Heart left ventricle (tissue), 16 donors: ENCODE results near the gene VSTM2L. TPM values are rescaled to one million over a fixed set of nuclear protein-coding genes. Genes with fewer than 3 reads are reported as not detected.

ENCODE experiments used
- ATAC-seq, 4 donors: fragments of 200-7000 bp; cut with Tn5 transposase; one replicate each; pipeline ENCODE4 v1.9.1; 2020 to 2022; ENCODE audit warnings: moderate library complexity in 4 of 4, mild to moderate bottlenecking in 3 of 4, moderate number of reproducible peaks in 1 of 4
- DNase-seq, 5 donors: peaks; one replicate each; pipeline ENCODE4 v3.0.0-alpha.2; 2020
- H3K27ac ChIP-seq, 12 donors: fragments of 200-600 bp; sonication (generic) in 4 of 12; one replicate each; pipeline versions ENCODE4 v1.5.0 to v1.8.0; 2016 to 2022; ENCODE audit warnings: mild to moderate bottlenecking in 2 of 12
- H3K27me3 ChIP-seq, 9 donors: fragments of 200-600 bp; sonication (generic) in 2 of 9; one replicate each; pipeline versions ENCODE4 v1.5.1 to v1.8.0; 2016 to 2022; ENCODE audit warnings: mild to moderate bottlenecking in 3 of 9
- H3K36me3 ChIP-seq, 9 donors: fragments of 200-600 bp; sonication (generic) in 2 of 9; one replicate each; pipeline versions ENCODE4 v1.5.0 to v1.8.0; 2018 to 2022; ENCODE audit warnings: mild to moderate bottlenecking in 2 of 9
- H3K4me1 ChIP-seq, 12 donors: fragments of 200-600 bp; sonication (generic) in 4 of 12; one replicate each; pipeline versions ENCODE4 v1.5.0 to v1.8.0; 2016 to 2022; ENCODE audit warnings: mild to moderate bottlenecking in 3 of 12
- H3K4me3 ChIP-seq, 12 donors: fragments of 200-600 bp; sonication (generic) in 4 of 12; one replicate each; pipeline versions ENCODE4 v1.5.0 to v1.8.0; 2017 to 2022; ENCODE audit warnings: mild to moderate bottlenecking in 9 of 12, moderate library complexity in 4 of 12
- H3K9me3 ChIP-seq, 12 donors: fragments of 200-600 bp; sonication (generic) in 4 of 12; one replicate each; pipeline versions ENCODE4 v1.5.0 to v1.8.0; 2016 to 2022; ENCODE audit warnings: mild to moderate bottlenecking in 1 of 12
- POLR2A ChIP-seq, 2 donors: fragments of 450-650 bp; IDR thresholded peaks; one replicate each; pipeline ENCODE4 v1.6.1; 2017; ENCODE audit warnings: antibody characterized with exemption in 2 of 2, mild to moderate bottlenecking in 2 of 2, moderate library complexity in 2 of 2
- WGBS, 4 donors: extraction: QIAGEN DNeasy Blood & Tissue Kit in 2 of 4; methylation state at CpG; one replicate each; pipeline versions ENCODE4 v1.1.5 to v1.1.7; 2013 to 2018; 5-methylcytosine and 5-hydroxymethylcytosine counted together
- intact Hi-C, 10 donors: fragments of 100-400 bp; cut with DNase I; formaldehyde crosslinking; loops; one replicate each; pipeline versions ENCODE4 v1.11.1 to v1.14.2; 2022
- polyA plus RNA-seq, 2 donors: library from polyadenylated mRNA; stranded (reverse); fragments of 200-250 nt; gene quantifications; one replicate each; pipeline ENCODE4 v1.2.3, GENCODE V29; 2013
- total RNA-seq, 9 donors: library from RNA; depleted of rRNA in 2 of 9; stranded (reverse); fragments of >200 nt in 2 of 9; fragmentation: NEBNext Ultra II Directional in 3 of 9; extraction: Animal tissue kit (Norgen Biotek cat#: 25700) in 3 of 9; gene quantifications; one replicate each; pipeline versions ENCODE4 v1.1.0 to v1.2.4, GENCODE V29; 2016 to 2023
- TF ChIP-seq, protein P1 (sequence below), 12 donors: fragments of 200-600 bp; sonication (generic) in 4 of 12; IDR thresholded peaks; one replicate each; pipeline versions ENCODE4 v1.5.0 to v1.8.0; 2018 to 2022; ENCODE audit warnings: antibody characterized with exemption in 12 of 12, mild to moderate bottlenecking in 5 of 12
- donor health status: ischemic (EF 13 %, LVEDD 7.1; RV severe dilation, severe dysfunction).
- donor health status: healthy with polysubstance abuse.
- donor health status: DM: no; HTN: yes; CAD: no.
- donor health status: DM: no; HTN: no; CAD: no.
- donor health status: ischemic (EF 25% LVEDD 6.9; RV normal size, moderate dysfunction).
- donor health status: ischemic (EF 25% LVEDD 5.7; RV mildly dilated, moderate dysfunction).
- donor health status: healthy.
- donor health status: DM: yes; HTN: yes; CAD: no.
- donor health status: ischemic (EF 35%, LVEDD 5.7; RV mildly dilated, moderate dysfunction).
- donor health status: nonischemic (EF 11% LVEDD 7.7; RV severe dilation, severe dysfunction).
- donor health status: DM: yes; HTN: yes; CAD: no.
- donor health status: PGD.
- donor health status: ischemic (EF 29% LVEDD 5.4; RV normal size, mild dysfunction).
- donor health status: nonischemic (EF 23%, LVEDD 6.1; RV moderate dilation, normal function).

VSTM2L gene
- total and polyA plus RNA-seq, 11 donors, result 3.7 to 49.5 (median 17.4) TPM

DNA sequence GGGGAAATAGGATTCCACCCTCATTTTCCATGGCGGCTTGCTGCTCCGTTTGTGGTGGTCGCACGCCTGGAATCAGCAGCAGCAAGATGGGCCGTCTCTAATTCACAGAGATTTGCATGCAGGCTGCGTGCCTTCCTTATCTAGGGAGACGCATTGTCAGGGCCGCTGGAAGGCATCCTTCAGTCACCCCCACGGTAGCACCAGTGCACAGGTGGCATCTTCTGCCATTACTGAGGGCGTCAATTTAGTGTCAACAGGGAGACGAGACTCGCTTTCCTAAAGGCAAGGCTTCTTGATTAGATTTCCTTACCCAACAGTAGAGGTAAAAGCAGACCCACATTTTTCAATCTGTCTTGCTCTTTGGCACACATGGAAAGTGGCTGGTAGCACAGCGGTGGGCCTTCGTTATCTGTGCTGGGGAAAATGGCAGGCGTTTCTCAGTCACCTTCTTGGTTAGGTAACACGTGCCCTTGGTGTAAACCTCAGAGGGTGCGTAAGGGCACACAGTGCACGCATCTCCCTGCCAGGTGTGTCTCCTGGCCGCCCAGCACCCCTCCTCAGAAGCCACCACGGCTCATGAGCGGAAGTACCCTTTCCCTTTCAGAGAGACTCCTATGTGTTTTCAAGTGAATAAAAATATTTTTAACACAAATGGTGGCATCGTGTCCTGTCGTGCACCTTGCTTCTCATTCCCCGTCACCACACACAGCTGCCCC, 27.3 kb upstream of the VSTM2L start:
- intact Hi-C loops, result no loop called here
- Histone ChIP-seq H3K27ac (no peak overlapping the region), H3K4me1 (peaks cover 0 to 27% (median 1%) of the 10 kb centered on the region in 12 donors), H3K9me3 (no peaks in the 10 kb centered on the region), H3K27me3 (no peaks in the 10 kb centered on the region), H3K4me3 (no peak overlapping the region), H3K36me3 (peaks cover 0 to 35% (median 31%) of the 10 kb centered on the region in 9 donors)
- ATAC-seq (no peak), DNase-seq (no peak)
- TF ChIP-seq POLR2A (IDR thresholded peaks at IDR 0.05), result no peak
- TF ChIP-seq, protein P1, sequence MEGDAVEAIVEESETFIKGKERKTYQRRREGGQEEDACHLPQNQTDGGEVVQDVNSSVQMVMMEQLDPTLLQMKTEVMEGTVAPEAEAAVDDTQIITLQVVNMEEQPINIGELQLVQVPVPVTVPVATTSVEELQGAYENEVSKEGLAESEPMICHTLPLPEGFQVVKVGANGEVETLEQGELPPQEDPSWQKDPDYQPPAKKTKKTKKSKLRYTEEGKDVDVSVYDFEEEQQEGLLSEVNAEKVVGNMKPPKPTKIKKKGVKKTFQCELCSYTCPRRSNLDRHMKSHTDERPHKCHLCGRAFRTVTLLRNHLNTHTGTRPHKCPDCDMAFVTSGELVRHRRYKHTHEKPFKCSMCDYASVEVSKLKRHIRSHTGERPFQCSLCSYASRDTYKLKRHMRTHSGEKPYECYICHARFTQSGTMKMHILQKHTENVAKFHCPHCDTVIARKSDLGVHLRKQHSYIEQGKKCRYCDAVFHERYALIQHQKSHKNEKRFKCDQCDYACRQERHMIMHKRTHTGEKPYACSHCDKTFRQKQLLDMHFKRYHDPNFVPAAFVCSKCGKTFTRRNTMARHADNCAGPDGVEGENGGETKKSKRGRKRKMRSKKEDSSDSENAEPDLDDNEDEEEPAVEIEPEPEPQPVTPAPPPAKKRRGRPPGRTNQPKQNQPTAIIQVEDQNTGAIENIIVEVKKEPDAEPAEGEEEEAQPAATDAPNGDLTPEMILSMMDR (IDR thresholded peaks at IDR 0.05), result no peak
- 90 to 94% (median 92%) methylated on average over 24 of the region's 24 CpGs for WGBS, 4 donors

DNA sequence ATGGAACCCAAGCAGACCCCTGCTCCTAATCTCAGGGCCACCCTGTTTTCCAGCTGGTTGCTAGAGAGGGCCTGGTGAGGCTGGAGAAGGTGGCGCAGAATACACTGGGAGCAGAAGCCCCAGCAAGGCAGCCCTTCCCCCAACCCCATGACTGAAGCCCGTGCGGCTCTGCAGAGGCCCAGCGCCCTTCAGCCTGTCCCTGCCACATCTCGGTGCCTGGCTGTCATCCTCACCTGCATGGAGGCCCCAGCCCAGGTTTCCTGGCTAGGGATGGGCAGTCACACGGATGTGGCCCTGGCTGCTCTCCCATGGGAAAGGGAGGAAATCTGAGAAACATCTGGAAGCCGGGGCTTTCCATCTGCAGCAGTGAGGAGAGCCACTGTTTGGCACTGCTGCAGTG, 26.1 kb upstream of the VSTM2L start:
- DNase-seq (no peak), ATAC-seq (no peak)
- no peak for TF ChIP-seq POLR2A (IDR thresholded peaks at IDR 0.05)
- TF ChIP-seq, protein P1 (IDR thresholded peaks at IDR 0.05), result no peak
- H3K4me1 ChIP-seq, result peaks cover 0 to 40% (median 13%) of the 10 kb centered on the region in 12 donors
- H3K4me3 ChIP-seq, result no peak overlapping the region
- intact Hi-C loops, result no loop called here
- 68 to 74% (median 71%) methylated on average over 7 of the region's 7 CpGs for WGBS, 4 donors
- no peaks in the 10 kb centered on the region for H3K9me3 ChIP-seq
- no peaks in the 10 kb centered on the region for H3K27me3 ChIP-seq
- peaks cover 0 to 26% (median 23%) of the 10 kb centered on the region in 9 donors for H3K36me3 ChIP-seq
- H3K27ac ChIP-seq, result no peak overlapping the region

DNA sequence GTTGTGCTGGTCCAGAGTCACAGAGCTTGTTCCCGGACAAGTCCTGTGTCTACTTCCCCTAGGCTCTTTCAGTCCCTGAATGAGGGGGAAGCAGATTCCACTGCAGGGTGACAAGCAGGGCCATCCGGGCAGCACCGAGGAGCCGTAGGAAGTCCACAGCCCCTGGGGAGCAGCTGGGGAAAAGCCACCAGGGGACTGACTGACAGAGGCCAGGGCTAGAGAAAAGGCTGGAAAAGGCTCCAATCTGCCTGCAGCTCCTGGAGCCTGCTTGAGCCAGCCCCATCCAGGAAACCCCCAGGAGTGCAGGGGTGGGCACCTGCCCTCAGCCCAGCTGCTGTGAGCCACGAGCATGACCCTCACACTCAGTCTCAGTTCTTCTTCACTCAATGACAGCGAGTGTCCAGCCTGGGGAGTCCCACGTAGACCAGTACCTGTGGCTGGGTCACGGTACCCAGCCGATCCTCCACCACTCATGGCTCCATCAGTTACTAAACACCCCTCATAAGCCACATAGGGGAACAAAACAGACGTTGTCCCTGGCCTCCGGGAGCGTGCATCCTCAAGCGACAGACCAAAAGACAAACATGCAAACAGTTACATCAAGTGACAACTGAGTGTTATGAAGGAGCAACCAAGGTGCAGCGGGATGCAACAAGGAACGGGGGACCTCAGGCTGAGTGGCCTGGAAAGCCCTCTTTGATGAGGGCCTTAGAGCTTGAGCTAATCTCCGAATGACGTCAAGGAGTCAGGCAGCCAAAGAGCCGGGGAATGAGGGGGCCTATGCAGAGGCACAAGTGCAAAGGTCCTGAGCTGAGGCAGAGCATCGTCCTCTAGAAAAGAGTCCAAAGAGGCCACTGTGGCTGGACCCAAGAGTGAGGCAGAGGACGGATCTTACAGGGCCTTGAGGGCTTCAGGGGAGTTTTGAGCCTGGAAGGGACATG, 24.8 kb upstream of the VSTM2L start:
- H3K36me3 ChIP-seq, result peaks cover 0 to 16% (median 14%) of the 10 kb centered on the region in 9 donors
- DNase-seq (peak in 1 of 5 donors; percentile 48), ATAC-seq (no peak)
- peaks cover 0 to 45% (median 13%) of the 10 kb centered on the region in 12 donors for H3K4me1 ChIP-seq
- TF ChIP-seq POLR2A (IDR thresholded peaks at IDR 0.05), result no peak
- TF ChIP-seq, protein P1 (IDR thresholded peaks at IDR 0.05), result no peak
- H3K27me3 ChIP-seq, result no peaks in the 10 kb centered on the region
- no peak overlapping the region for H3K4me3 ChIP-seq
- H3K27ac ChIP-seq, result no peak overlapping the region
- 66 to 71% (median 68%) methylated on average over 19 to 20 of the region's 20 CpGs for WGBS, 4 donors
- intact Hi-C loops, result no loop called here
- H3K9me3 ChIP-seq, result no peaks in the 10 kb centered on the region
